SJSA1 (cell line): ENCODE measurements around the gene DCTN2. TPM values are rescaled to one million over a fixed set of nuclear protein-coding genes. Genes with fewer than 3 reads are reported as not detected.
"Not testable (repeated sequence)": the region's sequence is repeated elsewhere in the genome, so short reads cannot be mapped to it uniquely, and the experiment has no call there.

Experiments
- DNase-seq, 2 experiments: peaks; one replicate each; pipeline ENCODE4 v3.0.0-alpha.2; 2015 to 2020; ENCODE audit warnings: low spot score in 2 of 2, low read depth in 1 of 2
- H3K27ac ChIP-seq: fragments of 250-450 bp; sonication (Bioruptor Pico); 2 replicates; pipeline ENCODE4 v1.5.1; 2020; ENCODE audit warnings: mild to moderate bottlenecking, moderate library complexity
- H3K27me3 ChIP-seq: fragments of 250-450 bp; sonication (Bioruptor Pico); replicated peaks from 2 replicates; pipeline ENCODE4 v1.5.1; 2020; ENCODE audit warnings: mild to moderate bottlenecking, moderate library complexity
- H3K36me3 ChIP-seq: fragments of 250-450 bp; sonication (Bioruptor Pico); 2 replicates; pipeline ENCODE4 v1.5.1; 2020; ENCODE audit warnings: mild to moderate bottlenecking
- H3K4me1 ChIP-seq: fragments of 250-450 bp; sonication (Bioruptor Pico); replicated peaks from 2 replicates; pipeline ENCODE4 v1.6.1; 2021; ENCODE audit warnings: mild to moderate bottlenecking
- H3K4me3 ChIP-seq: fragments of 250-450 bp; sonication (Bioruptor Pico); 2 replicates; pipeline ENCODE4 v1.5.1; 2020; ENCODE audit warnings: mild to moderate bottlenecking
- H3K9me3 ChIP-seq: fragments of 250-450 bp; sonication (Bioruptor Pico); replicated peaks from 2 replicates; pipeline ENCODE4 v1.5.1; 2020; ENCODE audit warnings: mild to moderate bottlenecking
- total RNA-seq: library from RNA; depleted of rRNA; stranded (reverse); fragments of >200 nt; shearing (Covaris generic); gene quantifications from 2 replicates; pipeline ENCODE4 v1.2.3, GENCODE V29; 2014; rRNA removed

Gene DCTN2
- total RNA-seq = 3,855 and 4,325 TPM in 2 replicates

GRCh38 chr12:57546438-57547287 is at the start of gene DCTN2:
TSS of gene DCTN2 (minus strand) at chr12:57547192. CDS start at chr12:57547063, 129 bp downstream.
- Histone ChIP-seq H3K36me3 (peaks cover 49% of the 10 kb centered on the region), H3K27ac (peak within 1 kb of the TSS; percentile 84), H3K9me3 (no peaks in the 10 kb centered on the region), H3K4me3 (peak within 1 kb of the TSS; percentile 73), H3K27me3 (0 out of 2 replicates have a peak, but pooled peaks cover 2% of the 10 kb centered on the region), H3K4me1 (peaks cover 42% of the 10 kb centered on the region)
- no peak for DNase-seq

- H3K36me3 ChIP-seq = peaks cover 54% of the 10 kb centered on the region
- no peak for DNase-seq
- H3K4me3 ChIP-seq = no peak overlapping the region
- no peak overlapping the region for H3K27ac ChIP-seq
- H3K4me1 ChIP-seq = peaks cover 24% of the 10 kb centered on the region
- H3K27me3 ChIP-seq = peaks cover 2% of the 10 kb centered on the region
- 0 out of 2 replicates have a peak, but pooled peaks cover 2% of the 10 kb centered on the region for H3K9me3 ChIP-seq
These were observed 46.2 kb upstream of the DCTN2 start for GRCh38 chr12:57593187-57593586.

GRCh38 chr12:57592551-57593165 is 45.7 kb upstream of the DCTN2 start:
- peaks cover 7% of the 10 kb centered on the region for H3K27me3 ChIP-seq
- H3K4me1 ChIP-seq = peaks cover 24% of the 10 kb centered on the region
- H3K4me3 ChIP-seq = no peak overlapping the region
- H3K36me3 ChIP-seq = peaks cover 49% of the 10 kb centered on the region
- DNase-seq = peak; percentile 79 to 82
- no peak overlapping the region for H3K27ac ChIP-seq
- H3K9me3 ChIP-seq = 0 out of 2 replicates have a peak, but pooled peaks cover 2% of the 10 kb centered on the region

DNA sequence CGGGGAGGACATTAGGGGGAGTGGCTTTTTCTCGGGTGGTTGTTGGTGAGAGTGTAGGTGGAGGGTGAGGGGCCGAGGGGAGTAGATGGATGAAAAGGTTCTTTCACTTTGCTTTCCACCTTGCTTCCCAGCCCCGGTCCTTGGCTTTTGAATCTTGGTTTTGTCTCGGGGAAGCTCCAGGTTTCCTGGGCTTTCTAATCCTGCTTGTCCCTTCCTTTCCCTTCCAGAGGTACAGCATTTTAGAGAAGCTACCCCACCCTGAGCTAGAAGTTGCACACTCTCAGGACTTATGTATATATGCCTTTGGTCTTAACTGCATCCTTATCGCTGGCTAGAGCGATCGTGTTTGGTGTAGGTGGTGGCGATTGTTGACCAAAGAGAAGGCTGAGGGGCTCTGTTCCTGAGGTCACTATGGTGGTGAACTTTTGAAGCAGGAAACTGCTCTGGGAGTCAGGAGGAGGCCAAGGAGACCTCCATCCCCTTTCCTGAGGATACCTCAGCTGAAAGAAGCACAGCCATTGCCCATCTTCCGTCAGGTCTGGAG is 44.9 kb upstream of the DCTN2 start:
- H3K9me3 ChIP-seq = 0 out of 2 replicates have a peak, but pooled peaks cover 2% of the 10 kb centered on the region

GRCh38 chr12:57590864-57591781 is 44.1 kb upstream of the DCTN2 start, which contains the start of gene PIP4K2C:
TSS of gene PIP4K2C (plus strand) at chr12:57591192. CDS start at chr12:57591290, 98 bp downstream.
- Histone ChIP-seq H3K36me3 (peaks cover 33% of the 10 kb centered on the region), H3K27ac (peak within 1 kb of the TSS; percentile 0; the same call in 1 of the 2 replicates), H3K4me3 (peak within 1 kb of the TSS; percentile 66), H3K9me3 (0 out of 2 replicates have a peak, but pooled peaks cover 2% of the 10 kb centered on the region), H3K4me1 (peaks cover 24% of the 10 kb centered on the region), H3K27me3 (peaks cover 21% of the 10 kb centered on the region)
- peak in 1 of 2 experiments; percentile 100 for DNase-seq

More for the DNA sequence above, 44.9 kb upstream of the DCTN2 start:
- H3K4me3 ChIP-seq = peak overlapping the region; percentile 66
- H3K27ac ChIP-seq = no peak overlapping the region
- peaks cover 14% of the 10 kb centered on the region for H3K27me3 ChIP-seq
- peaks cover 24% of the 10 kb centered on the region for H3K4me1 ChIP-seq
- no peak for DNase-seq
- peaks cover 40% of the 10 kb centered on the region for H3K36me3 ChIP-seq

DNA sequence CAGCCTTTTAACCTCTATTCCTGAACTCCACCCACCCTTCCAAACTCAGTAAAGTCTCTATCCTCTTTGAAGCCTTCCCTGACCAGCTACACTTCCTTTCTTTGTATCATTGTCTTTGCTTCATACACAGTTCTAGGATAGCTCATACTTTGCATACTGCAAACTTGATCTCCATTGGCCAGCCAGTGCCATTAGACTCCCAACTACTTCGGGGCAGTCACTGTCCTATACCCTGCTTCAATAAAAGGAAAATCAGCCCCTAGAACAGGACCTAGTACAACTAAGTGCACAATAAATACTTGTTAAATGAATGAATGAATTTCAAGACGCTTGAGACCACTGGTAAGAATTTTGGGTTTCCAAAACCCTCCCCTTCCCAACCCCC is 43.5 kb upstream of the DCTN2 start:
- H3K36me3 ChIP-seq = peaks cover 27% of the 10 kb centered on the region
- H3K27me3 ChIP-seq = peaks cover 28% of the 10 kb centered on the region
- H3K4me3 ChIP-seq = peak overlapping the region; percentile 66
- peak in 1 of 2 experiments; percentile 81 for DNase-seq
- peak overlapping the region; percentile 0; the same call in 1 of the 2 replicates for H3K27ac ChIP-seq
- 0 out of 2 replicates have a peak, but pooled peaks cover 2% of the 10 kb centered on the region for H3K9me3 ChIP-seq
- H3K4me1 ChIP-seq = peaks cover 24% of the 10 kb centered on the region

DNA sequence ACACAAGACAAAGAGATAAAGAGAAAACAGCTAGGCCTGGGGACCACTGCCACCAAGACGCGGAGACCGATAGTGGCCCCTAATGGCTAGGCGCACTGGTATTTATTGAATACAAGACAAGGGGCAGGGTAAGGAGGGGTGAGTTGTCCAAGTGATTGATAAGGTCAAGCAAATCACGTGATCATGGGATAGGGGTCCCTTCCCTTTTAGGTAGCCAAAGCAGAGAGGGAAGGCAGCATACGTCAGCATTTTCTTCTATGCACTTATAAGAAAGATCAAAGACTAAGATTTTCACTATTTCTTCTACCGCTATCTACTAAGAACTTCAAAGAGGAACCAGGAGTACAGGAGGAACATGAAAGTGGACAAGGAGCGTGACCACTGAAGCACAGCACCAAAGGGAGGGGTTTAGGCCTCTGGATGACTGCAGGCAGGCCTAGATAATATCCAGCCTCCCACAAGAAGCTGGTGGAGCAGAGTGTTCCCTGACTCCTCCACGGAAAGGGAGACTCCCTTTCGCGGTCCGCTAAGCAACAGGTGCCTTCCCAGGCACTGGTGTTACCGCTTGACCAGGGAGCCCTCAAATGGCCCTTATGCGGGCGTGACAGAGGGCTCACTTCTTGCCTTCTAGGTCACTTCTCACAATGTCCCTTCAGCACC is 42.1 kb upstream of the DCTN2 start:
- H3K27me3 ChIP-seq = peaks cover 38% of the 10 kb centered on the region
- H3K4me3 ChIP-seq, H3K27ac ChIP-seq, H3K9me3 ChIP-seq: not testable (repeated sequence)
- peaks cover 13% of the 10 kb centered on the region for H3K36me3 ChIP-seq
- H3K4me1 ChIP-seq = peaks cover 24% of the 10 kb centered on the region
- DNase-seq = peak; percentile 75 to 81

DNA sequence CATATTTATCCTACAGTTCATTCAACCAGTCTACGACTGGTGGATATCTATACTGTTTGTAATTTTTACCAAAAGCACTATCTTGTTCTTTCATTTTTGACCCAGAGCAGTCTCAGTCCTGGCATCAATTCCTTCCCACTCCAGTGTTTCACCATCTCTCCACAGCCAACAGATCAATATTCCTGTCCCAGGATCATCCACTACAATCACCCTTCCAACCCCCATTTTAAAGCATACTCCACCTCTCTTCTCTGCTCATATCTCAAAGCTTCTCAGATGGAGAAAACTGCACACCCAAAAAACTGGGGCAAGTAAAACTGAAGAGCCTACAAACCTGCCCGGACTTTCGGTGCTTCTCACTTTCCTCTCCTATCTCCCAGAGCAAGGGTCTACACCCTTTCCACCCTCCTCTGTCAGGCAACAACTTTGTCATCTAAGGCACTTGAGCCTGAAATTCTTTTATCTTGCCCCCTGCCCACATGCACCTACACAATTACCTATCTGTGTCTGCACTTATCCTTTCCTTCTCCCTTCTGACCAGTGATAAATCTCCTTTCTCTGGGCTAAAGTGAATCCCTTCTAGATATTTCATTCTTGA is 39.9 kb upstream of the DCTN2 start:
- peaks cover 44% of the 10 kb centered on the region for H3K27me3 ChIP-seq
- 0 out of 2 replicates have a peak, but pooled peaks cover 2% of the 10 kb centered on the region for H3K9me3 ChIP-seq
- H3K36me3 ChIP-seq = peaks cover 4% of the 10 kb centered on the region
- peak; percentile 76 to 79 for DNase-seq
- H3K4me3 ChIP-seq = no peak overlapping the region
- H3K4me1 ChIP-seq = peaks cover 18% of the 10 kb centered on the region
- no peak overlapping the region for H3K27ac ChIP-seq

DNA sequence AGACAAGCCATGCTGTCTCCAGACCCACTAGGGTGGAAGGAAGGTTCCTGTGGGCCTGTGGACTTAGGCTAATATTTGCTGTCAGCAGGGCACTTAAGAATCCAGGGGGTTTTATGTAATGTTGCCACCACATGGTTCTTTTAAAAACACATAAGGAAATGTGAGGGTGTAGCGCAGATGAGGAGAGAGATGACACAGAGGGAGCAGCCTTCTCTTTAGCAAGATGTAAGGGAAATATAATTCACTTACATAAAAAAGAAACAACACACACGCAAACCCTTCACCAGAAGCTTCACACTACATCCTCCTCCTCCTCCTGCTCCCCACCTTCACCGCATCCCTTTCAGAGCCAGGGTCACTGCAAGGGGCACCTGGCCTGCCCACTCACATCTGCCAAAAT is 39.1 kb upstream of the DCTN2 start:
- peaks cover 2% of the 10 kb centered on the region for H3K36me3 ChIP-seq
- H3K4me3 ChIP-seq = no peak overlapping the region
- DNase-seq = peak; percentile 77 to 81
- 0 out of 2 replicates have a peak, but pooled peaks cover under 1% of the 10 kb centered on the region for H3K9me3 ChIP-seq
- no peak overlapping the region for H3K27ac ChIP-seq
- peaks cover 44% of the 10 kb centered on the region for H3K27me3 ChIP-seq
- peaks cover 10% of the 10 kb centered on the region for H3K4me1 ChIP-seq

- peak; percentile 75 to 83 for DNase-seq
- Histone ChIP-seq H3K27me3 (peaks cover 44% of the 10 kb centered on the region), H3K4me3 (no peak overlapping the region), H3K36me3 (no peaks in the 10 kb centered on the region), H3K9me3 (no peaks in the 10 kb centered on the region), H3K4me1 (peaks cover 1% of the 10 kb centered on the region), H3K27ac (no peak overlapping the region)
These were observed 38.2 kb upstream of the DCTN2 start for GRCh38 chr12:57585156-57585555.

- no peaks in the 10 kb centered on the region for H3K4me1 ChIP-seq
- no peaks in the 10 kb centered on the region for H3K9me3 ChIP-seq
- no peaks in the 10 kb centered on the region for H3K36me3 ChIP-seq
- DNase-seq = peak; percentile 80 to 81
- H3K27me3 ChIP-seq = peaks cover 44% of the 10 kb centered on the region
- no peak overlapping the region for H3K27ac ChIP-seq
- no peak overlapping the region for H3K4me3 ChIP-seq
These were observed 37.7 kb upstream of the DCTN2 start for GRCh38 chr12:57584690-57585089.

GRCh38 chr12:57584050-57584449 is 37.1 kb upstream of the DCTN2 start:
- H3K4me1 ChIP-seq = no peaks in the 10 kb centered on the region
- H3K36me3 ChIP-seq = no peaks in the 10 kb centered on the region
- no peaks in the 10 kb centered on the region for H3K9me3 ChIP-seq
- DNase-seq = peak; percentile 81 to 82
- no peak overlapping the region for H3K4me3 ChIP-seq
- H3K27me3 ChIP-seq = peaks cover 44% of the 10 kb centered on the region
- no peak overlapping the region for H3K27ac ChIP-seq
